HG02852 (cell line): ENCODE data around the gene DLX1.
"Not testable (repeated sequence)": the region's sequence is repeated elsewhere in the genome, so short reads cannot be mapped to it uniquely, and the experiment has no call there.

Experiments
- ATAC-seq: cut with Tn5 transposase; IDR thresholded peaks from one replicate; pipeline ENCODE4 v1.9.1; 2021; ENCODE audit warnings: mild to moderate bottlenecking, moderate library complexity; ENCODE audit not compliant: unreplicated experiment

Gene DLX1

GRCh38 chr2:172063446-172063845, 21.9 kb upstream of the DLX1 start:
- ATAC-seq, result no peak

- ATAC-seq, result no peak
Observed at GRCh38 chr2:172065111-172065510, 20.2 kb upstream of the DLX1 start.

GRCh38 chr2:172066394-172066886, 18.9 kb upstream of the DLX1 start:
- no peak for ATAC-seq

- ATAC-seq, result not testable (repeated sequence)
Observed at GRCh38 chr2:172067905-172068304, 17.4 kb upstream of the DLX1 start.

- no peak for ATAC-seq
Observed at GRCh38 chr2:172070936-172071335, 14.4 kb upstream of the DLX1 start.

- no peak for ATAC-seq
Observed at GRCh38 chr2:172072303-172072702, 13.0 kb upstream of the DLX1 start.

GRCh38 chr2:172072706-172073105, 12.6 kb upstream of the DLX1 start:
- ATAC-seq, result no peak

- ATAC-seq, result no peak
Observed at GRCh38 chr2:172073518-172073917, 11.8 kb upstream of the DLX1 start.

GRCh38 chr2:172074254-172074653, 11.1 kb upstream of the DLX1 start:
- no peak for ATAC-seq

- no peak for ATAC-seq
Observed at GRCh38 chr2:172079416-172079815, 5.9 kb upstream of the DLX1 start.

- ATAC-seq, result no peak
Observed at GRCh38 chr2:172079838-172080640, 5.3 kb upstream of the DLX1 start.

- ATAC-seq, result no peak
Observed at GRCh38 chr2:172080641-172081220, 4.6 kb upstream of the DLX1 start.

- ATAC-seq, result no peak
Observed at GRCh38 chr2:172081221-172082022, 3.9 kb upstream of the DLX1 start.

GRCh38 chr2:172082105-172082943, 3.0 kb upstream of the DLX1 start:
- ATAC-seq, result no peak

- ATAC-seq, result no peak
Observed at GRCh38 chr2:172082944-172083627, 2.2 kb upstream of the DLX1 start.

- ATAC-seq, result no peak
Observed at GRCh38 chr2:172083628-172084394, 1.5 kb upstream of the DLX1 start.

GRCh38 chr2:172084395-172084644, 987 bp upstream of the DLX1 start:
- no peak for ATAC-seq

- ATAC-seq, result peak; percentile 88
Observed at GRCh38 chr2:172084645-172085459, 455 bp upstream of the DLX1 start.
